ENCODE results near the gene PAFAH1B1.

The PAFAH1B1 gene

GRCh38 chr17:2704031-2704889 lies 110.8 kb downstream of the PAFAH1B1 start:
- DNase-seq: no peak

DNA sequence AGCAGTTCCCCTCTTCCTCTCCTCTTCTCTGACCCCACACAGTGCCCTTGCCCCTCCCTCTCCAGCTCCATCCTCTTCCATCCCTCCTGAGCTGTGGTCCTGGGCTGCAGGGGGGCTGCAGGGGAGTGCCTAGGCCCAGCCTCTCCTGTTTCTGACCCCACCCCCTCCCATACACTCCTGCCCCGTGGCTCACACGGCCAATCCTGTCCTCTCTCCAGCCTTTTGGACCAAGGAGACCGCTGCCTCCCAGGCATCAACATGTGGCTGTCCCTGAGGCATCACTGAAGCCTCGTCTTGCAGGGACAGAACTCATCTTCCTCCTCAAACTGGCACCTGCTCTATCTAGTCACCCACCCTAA lies 111.4 kb downstream of the PAFAH1B1 start:
- no peak for DNase-seq

DNA sequence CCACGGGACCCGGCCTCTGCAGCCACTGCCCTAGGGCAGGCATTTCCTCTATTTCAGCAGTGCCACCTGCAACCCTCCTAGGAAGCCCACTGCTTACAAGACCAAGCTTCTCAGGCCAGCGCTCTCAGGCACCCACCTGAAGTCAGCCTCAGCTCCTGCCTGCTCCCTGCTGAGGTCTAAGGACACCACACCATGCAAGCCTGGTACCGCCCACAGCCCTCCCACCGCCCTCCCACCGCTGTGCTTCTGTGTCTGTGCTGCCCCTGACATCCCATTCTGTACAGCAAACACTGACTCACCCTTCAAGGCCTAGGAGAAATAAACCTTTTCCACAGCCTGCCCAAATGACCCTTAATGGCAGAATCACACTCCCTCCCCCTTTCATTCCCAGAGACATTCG lies 111.8 kb downstream of the PAFAH1B1 start:
- DNase-seq: no peak

DNA sequence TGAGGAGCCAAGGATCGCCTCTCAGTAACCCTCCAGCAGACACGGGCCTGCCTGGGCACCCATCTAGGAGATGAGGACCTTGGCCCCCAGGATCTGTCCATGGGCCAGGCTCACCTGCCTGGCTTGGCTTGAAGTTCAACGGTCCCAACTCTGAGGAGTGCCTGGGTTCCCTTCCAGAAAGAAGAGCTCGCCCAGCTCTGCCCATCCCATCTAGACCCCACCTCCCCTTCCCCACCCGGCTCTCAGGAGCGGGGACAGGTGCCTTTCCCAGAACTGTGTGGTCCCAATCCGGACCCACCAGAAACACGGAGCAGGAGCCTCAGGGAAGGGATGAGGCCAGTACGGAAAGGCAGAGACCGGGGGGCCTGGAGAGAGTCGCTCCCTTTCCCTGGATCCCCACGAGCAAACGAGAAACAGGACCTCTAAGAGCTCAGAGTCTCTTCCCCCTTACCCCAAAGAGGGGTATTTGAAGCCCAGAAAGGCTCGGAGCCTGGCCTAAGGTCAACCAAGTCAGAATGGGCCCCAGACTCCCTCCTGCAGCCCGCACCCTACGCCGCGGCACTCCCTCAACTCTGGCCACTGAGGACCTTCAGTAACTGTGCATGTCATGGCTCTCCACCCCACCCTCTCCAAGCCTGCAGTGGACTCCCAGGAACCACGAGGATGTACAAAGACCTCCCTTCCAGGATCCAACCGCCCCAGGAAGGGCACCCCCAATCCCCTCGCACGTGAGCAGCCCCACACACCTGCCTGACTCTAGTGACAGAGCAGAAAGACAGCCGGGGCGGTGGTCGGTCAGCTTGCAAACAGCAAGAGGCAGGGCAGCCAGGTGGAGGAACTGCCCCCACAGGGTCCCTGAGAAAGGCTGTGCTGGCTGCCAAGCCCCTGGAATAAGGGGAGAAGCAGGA lies 112.7 kb downstream of the PAFAH1B1 start:
- no peak for DNase-seq

GRCh38 chr17:2706911-2707510 lies 113.6 kb downstream of the PAFAH1B1 start:
- DNase-seq: no peak

GRCh38 chr17:2707721-2708584 lies 114.5 kb downstream of the PAFAH1B1 start:
- no peak for DNase-seq

DNA sequence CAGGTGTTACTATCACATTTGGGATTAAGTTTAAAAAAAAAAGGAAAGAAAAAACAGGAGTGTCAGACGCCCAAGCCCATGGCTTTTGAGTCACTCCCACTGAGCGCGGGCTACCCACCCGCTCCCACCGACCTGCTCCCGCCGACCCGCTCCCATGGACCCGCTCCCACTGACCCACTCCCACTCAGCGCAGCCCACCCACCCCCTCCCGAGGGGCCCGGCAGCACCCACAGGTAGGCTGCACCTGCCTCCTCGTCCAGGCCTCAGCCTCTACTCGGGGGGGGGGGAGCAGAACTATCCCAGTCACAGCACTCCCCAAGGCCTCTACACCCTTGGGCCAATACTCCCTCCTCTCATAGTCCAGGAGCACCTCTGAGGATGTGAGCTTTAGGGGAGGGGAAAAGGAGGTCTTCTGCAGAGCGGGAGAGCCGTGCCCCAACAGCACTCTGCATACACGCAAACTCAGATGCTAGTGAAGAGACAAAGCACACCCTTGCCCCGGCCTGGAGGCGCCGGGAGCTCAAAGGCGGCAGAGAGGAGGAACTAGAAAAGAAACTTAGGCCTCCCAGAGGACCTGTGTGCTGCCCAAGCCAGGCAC lies 115.2 kb downstream of the PAFAH1B1 start:
- DNase-seq: no peak

- DNase-seq: no peak
These were observed 115.8 kb downstream of the PAFAH1B1 start for GRCh38 chr17:2709183-2709661.

- no peak for DNase-seq
These were observed 116.8 kb downstream of the PAFAH1B1 start for GRCh38 chr17:2710071-2710802.

GRCh38 chr17:2710803-2711607 lies 117.6 kb downstream of the PAFAH1B1 start:
- DNase-seq: no peak

GRCh38 chr17:2711608-2712299 lies 118.3 kb downstream of the PAFAH1B1 start, which contains the start of gene CLUH:
Gene CLUH, minus strand, starts transcription at chr17:2711764. Its CDS starts 103 bp downstream, at chr17:2711661.
- DNase-seq: peak; percentile 96

DNA sequence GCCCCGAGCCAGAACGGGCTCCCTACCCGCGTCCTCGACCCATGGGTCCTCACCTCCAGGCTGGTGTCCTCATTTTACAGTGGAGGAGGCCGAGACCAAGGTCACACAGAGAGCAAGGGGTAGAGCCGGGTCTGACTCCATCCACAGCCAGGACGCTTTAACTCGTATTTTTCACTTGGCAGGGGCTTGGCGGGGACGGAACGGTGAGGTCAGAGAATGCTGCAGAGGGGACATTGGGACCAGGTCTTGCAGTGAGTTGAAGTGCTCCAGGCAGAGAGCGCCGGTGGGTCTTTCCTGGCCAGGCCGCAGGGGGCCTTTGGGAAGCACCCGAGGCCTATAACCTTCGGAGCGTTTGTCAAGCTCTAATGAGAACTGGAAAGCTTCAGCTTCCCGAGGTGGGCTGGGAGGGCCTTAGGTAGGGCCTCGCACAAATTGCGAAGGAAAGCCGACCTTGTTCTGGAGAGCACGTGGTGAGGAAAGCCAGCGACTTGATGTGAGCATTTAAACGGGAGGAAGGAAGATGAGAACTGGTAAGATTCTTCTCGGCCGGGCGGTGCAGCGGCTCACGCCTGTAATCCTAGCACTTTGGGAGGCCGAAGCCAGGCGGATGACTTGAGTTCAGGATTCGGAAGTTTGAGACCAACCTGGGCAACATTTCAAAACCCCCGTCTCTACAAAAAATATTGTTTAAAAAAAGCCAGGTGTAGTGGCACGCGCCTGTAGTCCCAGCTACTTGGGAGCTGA lies 119.0 kb downstream of the PAFAH1B1 start:
- DNase-seq: no peak

- DNase-seq: no peak
These were observed 120.4 kb downstream of the PAFAH1B1 start for GRCh38 chr17:2713881-2714280.

DNA sequence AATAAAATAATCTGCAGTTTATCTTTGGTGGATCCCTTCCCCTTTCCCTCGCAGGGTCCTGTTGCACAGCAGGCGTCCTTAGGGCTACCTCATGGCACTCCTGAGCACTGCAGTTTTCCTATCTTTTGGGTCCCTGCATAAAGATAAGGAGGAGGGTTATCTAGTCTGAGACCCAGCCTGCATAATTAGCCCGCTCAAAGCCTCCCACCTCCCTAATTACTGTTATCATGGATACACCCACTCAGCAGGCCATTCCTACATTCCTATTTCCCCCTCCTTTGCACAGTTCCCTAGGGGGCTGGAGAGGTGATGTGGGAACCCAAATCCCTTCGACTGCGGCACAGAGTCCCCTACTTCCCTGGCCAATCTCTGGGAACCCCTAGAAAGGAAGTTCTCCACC lies 123.2 kb downstream of the PAFAH1B1 start:
- DNase-seq: no peak

GRCh38 chr17:2718150-2718938 lies 124.9 kb downstream of the PAFAH1B1 start:
- DNase-seq: no peak

GRCh38 chr17:2719861-2720260 lies 126.4 kb downstream of the PAFAH1B1 start:
- DNase-seq: no peak

DNA sequence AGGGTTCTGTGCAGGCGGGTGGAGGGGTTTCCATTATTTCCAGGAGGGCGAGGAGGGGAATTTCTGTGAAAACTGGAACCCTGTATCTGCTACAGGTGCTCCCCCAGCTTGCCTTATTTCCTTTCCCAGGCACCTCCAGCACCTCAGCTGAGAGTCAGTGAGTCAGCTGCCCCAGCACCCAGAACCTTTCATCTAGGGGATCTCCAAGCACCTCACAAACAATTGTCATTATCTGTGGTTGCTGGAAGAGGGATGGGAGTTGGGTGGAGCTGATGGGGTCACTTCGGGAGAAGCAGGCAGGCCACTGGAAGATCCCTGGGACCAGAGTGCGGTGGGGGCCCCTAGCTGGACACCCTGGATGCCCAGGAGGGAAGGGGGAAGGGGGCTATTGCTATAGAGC lies 128.1 kb downstream of the PAFAH1B1 start:
- DNase-seq: no peak

- no peak for DNase-seq
These were observed 129.2 kb downstream of the PAFAH1B1 start for GRCh38 chr17:2722611-2723010.
